K562 (cell line): ENCODE measurements around the gene USP38. TPM values are rescaled to one million over a fixed set of nuclear protein-coding genes. Genes with fewer than 3 reads are reported as not detected.
A peak's percentile ranks its signal among the peaks of the same experiment; 100 is the strongest.

Source experiments
- ELF1 ChIP-seq: fragments of 200-800 bp; sonication (Bioruptor generic); IDR thresholded peaks from 2 replicates; pipeline ENCODE4 v1.6.1; 2016; ENCODE audit warnings: missing genetic modification characterization, missing compliant biosample characterization
- FOXA1 ChIP-seq: fragments of 450-650 bp; IDR thresholded peaks from 2 replicates; pipeline ENCODE4 v1.6.1; 2016; ENCODE audit warnings: mild to moderate bottlenecking, borderline replicate concordance
- FOXM1 ChIP-seq, 2 experiments: fragments of 450-650 bp in 1 of 2; sonication (generic) in 1 of 2; formaldehyde crosslinking in 1 of 2; IDR thresholded peaks; 2 replicates each; pipeline versions ENCODE4 v1.6.1 to v1.9.0; 2017 to 2022; ENCODE audit warnings: low read depth in 2 of 2, mild to moderate bottlenecking in 2 of 2, missing genetic modification reagents in 1 of 2, moderate library complexity in 1 of 2
- GABPB2 ChIP-seq: fragments of 250-450 bp; sonication (Bioruptor Pico); conservative IDR thresholded peaks from 2 replicates; pipeline ENCODE4 v1.5.1; 2021; ENCODE audit warnings: mild to moderate bottlenecking
- RBM39 ChIP-seq: fragments of 200-400 bp; formaldehyde crosslinking; optimal IDR thresholded peaks from 2 replicates; pipeline ENCODE3; 2018; ENCODE audit warnings: low read depth, low read length
- RFX1 ChIP-seq: fragments of 450-650 bp; IDR thresholded peaks from 2 replicates; pipeline ENCODE4 v1.6.1; 2016; ENCODE audit warnings: mild to moderate bottlenecking, moderate library complexity
- SNIP1 ChIP-seq: fragments of 450-650 bp; IDR thresholded peaks from 2 replicates; pipeline ENCODE4 v1.7.1; 2017; ENCODE audit warnings: low read depth, mild to moderate bottlenecking
- TCF3 ChIP-seq: sonication (generic); formaldehyde crosslinking; IDR thresholded peaks from 2 replicates; pipeline ENCODE4 v1.4.0; 2020; ENCODE audit warnings: mild to moderate bottlenecking, missing genetic modification reagents
- XRCC5 ChIP-seq: fragments of 200-400 bp; formaldehyde crosslinking; IDR thresholded peaks from 2 replicates; pipeline ENCODE4 v1.6.1; 2017; ENCODE audit warnings: low read depth, mild to moderate bottlenecking, low read length
- YBX1 ChIP-seq: fragments of 450-650 bp; IDR thresholded peaks from 2 replicates; pipeline ENCODE4 v1.7.1; 2016; ENCODE audit warnings: mild to moderate bottlenecking
- ZC3H4 ChIP-seq: sonication (generic); formaldehyde crosslinking; IDR thresholded peaks from 2 replicates; pipeline ENCODE4 v1.9.0; 2021; ENCODE audit warnings: missing genetic modification reagents, borderline replicate concordance
- ZEB2 ChIP-seq: fragments of 450-650 bp; IDR thresholded peaks from 2 replicates; pipeline ENCODE4 v1.6.1; 2016
- ZNF436 ChIP-seq: fragments of 250-450, 450-650 bp; sonication (Bioruptor Pico); formaldehyde crosslinking; IDR thresholded peaks from 2 replicates; pipeline ENCODE4 v1.7.0; 2020; ENCODE audit warnings: mild to moderate bottlenecking
- ZNF511 ChIP-seq: sonication (generic); formaldehyde crosslinking; IDR thresholded peaks from 2 replicates; pipeline ENCODE4 v1.8.0; 2022; ENCODE audit warnings: mild to moderate bottlenecking, missing genetic modification reagents
- ZNF583 ChIP-seq: fragments of 250-450 bp; sonication (Bioruptor Pico); IDR thresholded peaks from 2 replicates; pipeline ENCODE4 v1.4.0; 2020
- ZNF766 ChIP-seq: fragments of 200-800 bp; sonication (Bioruptor generic); conservative IDR thresholded peaks from 2 replicates; pipeline ENCODE4 v1.6.1; 2016; ENCODE audit warnings: missing genetic modification characterization, missing compliant biosample characterization
- ZNF830 ChIP-seq: fragments of 250-450 bp; sonication (Bioruptor Pico); IDR thresholded peaks from 2 replicates; pipeline ENCODE4 v1.5.0; 2021; ENCODE audit warnings: mild to moderate bottlenecking
- polyA plus RNA-seq, 8 experiments: library from polyadenylated mRNA; depleted of rRNA in 4 of 8; stranded (reverse) in 5 of 8; unstranded in 3 of 8; fragments of >200 nt; fragmentation: Nextera tagmentation in 2 of 8; fragmentation: Illumina TruSeq in 1 of 8; extraction: Ambion mirVana in 2 of 8; extraction: Trizol in 1 of 8; gene quantifications; 2 replicates each; pipeline versions ENCODE4 v1.2.1 to v1.2.3, GENCODE V29; 2011 to 2014; ENCODE audit warnings: inconsistent platforms in 1 of 8, missing spikeins in 1 of 8
- total RNA-seq, 7 experiments: library from RNA; depleted of rRNA in 6 of 7; stranded (reverse); fragments of >200 nt in 6 of 7; fragmentation: Illumina TruSeq in 2 of 7; extraction: Trizol in 2 of 7; gene quantifications; 2 replicates each; pipeline versions ENCODE4 v1.2.1 to v1.2.3, GENCODE V29; 2011 to 2021; ENCODE audit warnings: low replicate concordance in 1 of 7
- TF ChIP-seq, protein P1 (sequence below): sonication (generic); IDR thresholded peaks from 2 replicates; pipeline ENCODE4 v1.6.1; 2016

USP38 gene
- total and polyA plus RNA-seq, 9 of the 15 experiments (the other 6 are each of a cell fraction or from before 2014, with no cell fraction given): 4.2 to 20.6 (median 11.2) TPM

- TF ChIP-seq RBM39: no peak
- no peak for TF ChIP-seq SNIP1
- no peak for TF ChIP-seq ZEB2
- no peak for TF ChIP-seq FOXM1 (IDR thresholded peaks at IDR 0.05; ENCODE audit: low read depth)
- no peak for TF ChIP-seq FOXM1 (CRISPR knock-in tag; IDR thresholded peaks at IDR 0.05; ENCODE audit: low read depth)
- no peak for TF ChIP-seq ZC3H4 (CRISPR knock-in tag)
- TF ChIP-seq ZNF830 (CRISPR knock-in tag): no peak
- no peak for TF ChIP-seq YBX1
- TF ChIP-seq ELF1: no peak
- TF ChIP-seq ZNF583: no peak
- TF ChIP-seq RFX1: no peak
- TF ChIP-seq ZNF436: no peak
- TF ChIP-seq TCF3: 0 out of 2 replicates have a peak, but pooled peaks have one; percentile 30
- no peak for TF ChIP-seq FOXA1
- no peak for TF ChIP-seq ZNF766
- TF ChIP-seq, protein P1, sequence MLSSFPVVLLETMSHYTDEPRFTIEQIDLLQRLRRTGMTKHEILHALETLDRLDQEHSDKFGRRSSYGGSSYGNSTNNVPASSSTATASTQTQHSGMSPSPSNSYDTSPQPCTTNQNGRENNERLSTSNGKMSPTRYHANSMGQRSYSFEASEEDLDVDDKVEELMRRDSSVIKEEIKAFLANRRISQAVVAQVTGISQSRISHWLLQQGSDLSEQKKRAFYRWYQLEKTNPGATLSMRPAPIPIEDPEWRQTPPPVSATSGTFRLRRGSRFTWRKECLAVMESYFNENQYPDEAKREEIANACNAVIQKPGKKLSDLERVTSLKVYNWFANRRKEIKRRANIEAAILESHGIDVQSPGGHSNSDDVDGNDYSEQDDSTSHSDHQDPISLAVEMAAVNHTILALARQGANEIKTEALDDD: no peak
- no peak for TF ChIP-seq GABPB2 (CRISPR knock-in tag)
- no peak for TF ChIP-seq XRCC5
- no peak for TF ChIP-seq ZNF511 (CRISPR knock-in tag)
Measured at GRCh38 chr4:143186649-143187048, 1.9 kb downstream of the USP38 start (continued).
